Activated CD8-positive, alpha-beta T cell treated with anti-CD3 and anti-CD28 coated beads for 36 hours (primary cell): ENCODE results near the gene RBMS3. TPM values are rescaled to one million over a fixed set of nuclear protein-coding genes. Genes with fewer than 3 reads are reported as not detected.

Source experiments
- ATAC-seq: fragments of 200-7000 bp; cut with Tn5 transposase; one replicate; pipeline ENCODE4 v1.10.0; 2021; ENCODE audit warnings: mild to moderate bottlenecking, moderate library complexity
- CTCF ChIA-PET: fragments of 350-600 bp; sonication (Branson Sonifier 250); formaldehyde crosslinking; loops from one replicate; lab custom pipeline; 2021; ENCODE audit warnings: antibody characterized with exemption; lab: Charles Lee
- POLR2A ChIA-PET: fragments of 350-600 bp; sonication (Branson Sonifier 250); formaldehyde crosslinking; loops from one replicate; lab custom pipeline; 2021; ENCODE audit warnings: antibody characterized with exemption; lab: Charles Lee
- DNase-seq: peaks from one replicate; pipeline ENCODE4 v3.0.0-alpha.2; 2020
- H3K27ac Mint-ChIP-seq: one replicate; pipeline ENCODE4 v1.8.0; 2021; ENCODE audit warnings: mild to moderate bottlenecking, mixed read lengths
- H3K27me3 Mint-ChIP-seq: one replicate; pipeline ENCODE4 v1.8.0; 2021; ENCODE audit warnings: mixed read lengths
- H3K36me3 Mint-ChIP-seq: one replicate; pipeline ENCODE4 v1.8.0; 2021; ENCODE audit warnings: low read depth, mixed read lengths
- H3K4me1 Mint-ChIP-seq: one replicate; pipeline ENCODE4 v1.8.0; 2021; ENCODE audit warnings: low read depth, mixed read lengths
- H3K4me3 Mint-ChIP-seq: one replicate; pipeline ENCODE4 v1.8.0; 2021; ENCODE audit warnings: mild to moderate bottlenecking, moderate library complexity, mixed read lengths
- H3K9me3 Mint-ChIP-seq: one replicate; pipeline ENCODE4 v1.8.0; 2021; ENCODE audit warnings: mixed read lengths
- intact Hi-C: fragments of 100-400 bp; cut with micrococcal nuclease; formaldehyde crosslinking; loops from one replicate; pipeline ENCODE4 v1.10.0; 2022
- total RNA-seq, 2 experiments: library from RNA; stranded (reverse); gene quantifications; one replicate each; pipeline ENCODE4 v1.2.3, GENCODE V29; 2021
- TF ChIP-seq, protein P1 (sequence below): fragments of 200-600 bp; IDR thresholded peaks from one replicate; pipeline ENCODE4 v1.8.0; 2022; ENCODE audit warnings: antibody characterized with exemption, mild to moderate bottlenecking

The RBMS3 gene
- total RNA-seq, 2 experiments from 2014 or later: 2.3 to 2.8 TPM

DNA sequence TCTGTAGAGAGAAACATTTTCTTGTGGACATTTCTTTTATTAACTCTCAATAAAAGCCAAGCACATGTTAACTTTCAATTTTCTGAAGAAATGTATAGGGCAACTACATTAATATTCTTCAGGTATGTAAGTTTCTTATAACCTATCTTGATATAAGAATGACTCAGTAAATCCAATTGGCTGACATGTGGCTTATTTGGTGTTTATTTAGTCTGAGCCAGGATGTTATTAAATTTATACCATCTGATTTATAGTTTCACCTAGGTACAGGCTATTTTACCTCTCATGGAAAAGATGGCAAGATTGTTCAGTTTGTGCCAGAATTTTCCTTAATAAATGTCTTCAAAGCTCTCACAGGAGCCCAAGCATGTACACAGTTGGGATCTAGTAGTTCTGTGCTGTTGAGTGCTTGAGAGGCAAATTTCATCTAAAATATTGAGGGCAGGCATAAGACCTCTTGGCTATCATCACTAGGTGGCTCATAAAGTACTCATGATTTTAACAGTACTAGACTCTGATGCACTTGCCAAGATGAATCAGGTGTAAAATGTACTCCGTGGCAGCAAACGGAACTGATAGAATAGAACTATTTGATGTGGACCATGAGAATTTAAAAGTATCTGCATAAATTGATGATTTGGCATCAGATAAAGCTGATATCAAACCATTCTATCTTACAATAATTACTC, 631.9 kb downstream of the RBMS3 start:
- TF ChIP-seq, protein P1, sequence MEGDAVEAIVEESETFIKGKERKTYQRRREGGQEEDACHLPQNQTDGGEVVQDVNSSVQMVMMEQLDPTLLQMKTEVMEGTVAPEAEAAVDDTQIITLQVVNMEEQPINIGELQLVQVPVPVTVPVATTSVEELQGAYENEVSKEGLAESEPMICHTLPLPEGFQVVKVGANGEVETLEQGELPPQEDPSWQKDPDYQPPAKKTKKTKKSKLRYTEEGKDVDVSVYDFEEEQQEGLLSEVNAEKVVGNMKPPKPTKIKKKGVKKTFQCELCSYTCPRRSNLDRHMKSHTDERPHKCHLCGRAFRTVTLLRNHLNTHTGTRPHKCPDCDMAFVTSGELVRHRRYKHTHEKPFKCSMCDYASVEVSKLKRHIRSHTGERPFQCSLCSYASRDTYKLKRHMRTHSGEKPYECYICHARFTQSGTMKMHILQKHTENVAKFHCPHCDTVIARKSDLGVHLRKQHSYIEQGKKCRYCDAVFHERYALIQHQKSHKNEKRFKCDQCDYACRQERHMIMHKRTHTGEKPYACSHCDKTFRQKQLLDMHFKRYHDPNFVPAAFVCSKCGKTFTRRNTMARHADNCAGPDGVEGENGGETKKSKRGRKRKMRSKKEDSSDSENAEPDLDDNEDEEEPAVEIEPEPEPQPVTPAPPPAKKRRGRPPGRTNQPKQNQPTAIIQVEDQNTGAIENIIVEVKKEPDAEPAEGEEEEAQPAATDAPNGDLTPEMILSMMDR: no peak
- CTCF ChIA-PET: no interaction called here

DNA sequence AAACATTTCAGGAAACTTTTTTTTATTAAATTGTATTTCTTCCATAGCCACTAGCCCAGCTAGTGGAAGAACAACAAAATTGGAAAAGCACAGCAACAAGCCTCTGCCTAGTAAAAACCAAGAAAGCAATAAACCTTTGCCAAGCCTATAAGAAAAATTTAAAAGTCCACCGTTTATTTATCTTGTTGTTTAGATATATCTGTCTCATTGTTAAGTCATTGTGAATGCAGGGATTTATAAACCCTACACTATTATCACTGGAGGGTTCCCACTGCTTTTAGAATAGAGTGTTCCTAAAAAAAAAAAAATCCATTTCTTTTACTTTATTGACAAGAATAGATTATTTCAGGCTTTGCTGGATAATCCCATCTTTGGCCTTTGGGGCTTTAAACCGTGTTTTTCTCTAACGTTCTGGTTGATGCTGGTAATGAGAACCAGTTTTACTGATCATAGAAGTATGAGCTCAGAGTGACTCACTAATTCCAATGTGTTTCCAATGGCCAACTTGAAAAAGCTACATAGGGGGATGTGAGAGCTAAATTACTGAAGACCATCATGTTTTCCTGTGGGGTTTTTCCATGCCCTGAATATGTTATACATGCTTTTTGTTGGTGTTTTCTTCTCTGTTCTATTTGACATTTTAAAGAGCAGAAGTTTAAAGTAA, 634.1 kb downstream of the RBMS3 start:
- H3K36me3 Mint-ChIP-seq: no peaks in the 10 kb centered on the region
- no peak overlapping the region for H3K4me3 Mint-ChIP-seq
- TF ChIP-seq, protein P1: no peak
- no peaks in the 10 kb centered on the region for H3K4me1 Mint-ChIP-seq
- intact Hi-C loops: no loop called here
- no peak overlapping the region for H3K27ac Mint-ChIP-seq
- ChIA-PET POLR2A (no interaction called here), CTCF (no interaction called here)
- H3K27me3 Mint-ChIP-seq: peaks cover 12% of the 10 kb centered on the region
- ATAC-seq (no peak), DNase-seq (no peak)
- H3K9me3 Mint-ChIP-seq: no peaks in the 10 kb centered on the region

More for the DNA sequence above, 631.9 kb downstream of the RBMS3 start:
- peaks cover 14% of the 10 kb centered on the region for H3K27me3 Mint-ChIP-seq
- no peaks in the 10 kb centered on the region for H3K4me1 Mint-ChIP-seq
- H3K9me3 Mint-ChIP-seq: no peaks in the 10 kb centered on the region
- no peak overlapping the region for H3K27ac Mint-ChIP-seq
- no peak for ATAC-seq
- POLR2A ChIA-PET: no interaction called here
- intact Hi-C loops: no loop called here
- no peak for DNase-seq
- no peak overlapping the region for H3K4me3 Mint-ChIP-seq
- H3K36me3 Mint-ChIP-seq: no peaks in the 10 kb centered on the region

DNA sequence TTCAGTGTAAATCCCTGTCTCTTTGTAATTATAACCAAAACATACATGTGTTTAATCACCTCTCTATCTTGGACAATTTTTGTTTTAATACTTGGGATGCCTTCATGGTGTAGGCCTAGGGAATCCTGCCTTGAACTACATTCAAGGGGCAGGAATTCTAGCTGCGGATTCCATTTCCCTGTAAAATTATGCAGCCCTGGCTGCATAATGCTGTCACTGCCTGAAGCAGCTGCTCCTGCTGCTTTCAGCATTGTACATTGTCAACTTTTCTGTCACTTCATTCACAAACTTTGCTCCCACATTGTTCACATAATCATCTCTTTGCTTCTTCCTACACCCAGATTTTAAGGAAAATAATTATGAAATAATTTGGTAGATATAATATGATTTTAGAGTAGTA, 638.7 kb downstream of the RBMS3 start:
- no peak for DNase-seq
- ATAC-seq: no peak
- H3K4me1 Mint-ChIP-seq: no peaks in the 10 kb centered on the region
- no peak overlapping the region for H3K27ac Mint-ChIP-seq
- H3K36me3 Mint-ChIP-seq: no peaks in the 10 kb centered on the region
- H3K9me3 Mint-ChIP-seq: no peaks in the 10 kb centered on the region
- POLR2A ChIA-PET: no interaction called here
- H3K4me3 Mint-ChIP-seq: no peak overlapping the region
- intact Hi-C loops: no loop called here
- peaks cover 7% of the 10 kb centered on the region for H3K27me3 Mint-ChIP-seq
- TF ChIP-seq, protein P1: no peak
- CTCF ChIA-PET: no interaction called here

DNA sequence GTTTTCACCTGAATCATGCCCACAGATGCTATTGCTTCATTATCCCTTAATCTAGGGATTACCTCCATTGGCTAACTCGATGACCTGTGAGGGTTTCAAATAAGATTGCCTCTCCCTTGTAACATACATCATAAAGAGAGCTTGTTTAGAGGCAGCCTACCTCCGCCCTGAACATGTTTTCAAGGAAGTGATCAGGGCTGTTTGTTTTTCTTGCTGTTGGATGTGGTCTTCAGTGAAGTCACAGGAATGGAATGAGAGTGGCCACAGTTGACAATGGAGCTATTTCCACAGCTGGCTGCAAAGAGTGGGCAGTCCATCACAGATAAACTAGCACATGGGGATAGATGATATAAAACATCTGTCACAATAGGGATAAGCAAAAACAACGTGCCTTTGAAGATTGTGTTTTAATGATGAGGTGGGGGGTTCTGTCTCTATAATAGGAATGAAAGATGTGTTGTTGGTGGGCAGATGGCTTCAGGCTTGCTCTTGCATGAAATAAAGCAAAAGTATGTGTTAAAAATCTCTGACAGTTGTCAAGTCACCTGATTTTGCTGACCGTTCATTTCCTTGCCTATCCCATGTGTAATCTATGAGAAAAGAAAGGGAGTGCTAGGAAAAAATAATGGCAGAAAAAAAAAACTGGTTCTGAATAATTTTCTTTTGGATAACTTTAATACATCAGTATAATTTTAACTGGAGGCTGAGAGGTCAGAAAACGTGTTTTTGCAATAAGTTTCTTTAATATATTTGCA, 642.3 kb downstream of the RBMS3 start:
- no peak for ATAC-seq
- no peaks in the 10 kb centered on the region for H3K9me3 Mint-ChIP-seq
- no peaks in the 10 kb centered on the region for H3K36me3 Mint-ChIP-seq
- peaks cover 2% of the 10 kb centered on the region for H3K27me3 Mint-ChIP-seq
- no peaks in the 10 kb centered on the region for H3K4me1 Mint-ChIP-seq
- H3K27ac Mint-ChIP-seq: no peak overlapping the region
- no peak overlapping the region for H3K4me3 Mint-ChIP-seq
- intact Hi-C loops: no loop called here
- POLR2A ChIA-PET: no interaction called here
- TF ChIP-seq, protein P1: no peak
- CTCF ChIA-PET: no interaction called here
- no peak for DNase-seq
